GM12875 (cell line): ENCODE measurements around the gene DENND1A.

Experiments
- H3K4me3 ChIP-seq: one replicate; pipeline ENCODE4 v1.5.1; 2011; ENCODE audit warnings: low read depth, low read length, control low read depth
- TF ChIP-seq, protein P1 (sequence below): IDR thresholded peaks from 2 replicates; pipeline ENCODE4 v1.5.1; 2011; ENCODE audit warnings: low read depth, mild to moderate bottlenecking, control low read depth, inconsistent platforms, low read length, moderate library complexity, borderline replicate concordance; ENCODE audit not compliant: insufficient read depth

The DENND1A gene

DNA sequence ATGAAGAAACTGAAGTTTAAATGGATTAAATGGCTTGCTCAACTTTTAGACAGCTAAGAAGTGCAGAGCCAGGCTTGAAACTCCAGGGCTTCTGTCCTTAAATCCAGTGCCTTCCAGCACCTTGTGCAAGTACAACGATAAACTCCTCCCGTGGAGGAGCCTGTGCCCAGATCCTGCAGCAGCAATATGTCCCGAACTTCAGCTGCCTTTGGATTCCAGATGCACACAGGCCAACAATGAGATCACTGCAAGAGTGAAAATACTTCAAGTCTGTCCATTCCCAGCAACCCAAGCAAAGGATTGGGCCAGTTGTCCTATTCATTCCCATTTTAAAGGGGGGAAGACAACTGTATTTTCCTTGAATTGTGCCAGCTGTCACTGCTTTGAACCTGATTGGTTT, 374.3 kb downstream of the DENND1A start:
- H3K4me3 ChIP-seq, result no peak overlapping the region
- TF ChIP-seq, protein P1, sequence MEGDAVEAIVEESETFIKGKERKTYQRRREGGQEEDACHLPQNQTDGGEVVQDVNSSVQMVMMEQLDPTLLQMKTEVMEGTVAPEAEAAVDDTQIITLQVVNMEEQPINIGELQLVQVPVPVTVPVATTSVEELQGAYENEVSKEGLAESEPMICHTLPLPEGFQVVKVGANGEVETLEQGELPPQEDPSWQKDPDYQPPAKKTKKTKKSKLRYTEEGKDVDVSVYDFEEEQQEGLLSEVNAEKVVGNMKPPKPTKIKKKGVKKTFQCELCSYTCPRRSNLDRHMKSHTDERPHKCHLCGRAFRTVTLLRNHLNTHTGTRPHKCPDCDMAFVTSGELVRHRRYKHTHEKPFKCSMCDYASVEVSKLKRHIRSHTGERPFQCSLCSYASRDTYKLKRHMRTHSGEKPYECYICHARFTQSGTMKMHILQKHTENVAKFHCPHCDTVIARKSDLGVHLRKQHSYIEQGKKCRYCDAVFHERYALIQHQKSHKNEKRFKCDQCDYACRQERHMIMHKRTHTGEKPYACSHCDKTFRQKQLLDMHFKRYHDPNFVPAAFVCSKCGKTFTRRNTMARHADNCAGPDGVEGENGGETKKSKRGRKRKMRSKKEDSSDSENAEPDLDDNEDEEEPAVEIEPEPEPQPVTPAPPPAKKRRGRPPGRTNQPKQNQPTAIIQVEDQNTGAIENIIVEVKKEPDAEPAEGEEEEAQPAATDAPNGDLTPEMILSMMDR, result no peak

DNA sequence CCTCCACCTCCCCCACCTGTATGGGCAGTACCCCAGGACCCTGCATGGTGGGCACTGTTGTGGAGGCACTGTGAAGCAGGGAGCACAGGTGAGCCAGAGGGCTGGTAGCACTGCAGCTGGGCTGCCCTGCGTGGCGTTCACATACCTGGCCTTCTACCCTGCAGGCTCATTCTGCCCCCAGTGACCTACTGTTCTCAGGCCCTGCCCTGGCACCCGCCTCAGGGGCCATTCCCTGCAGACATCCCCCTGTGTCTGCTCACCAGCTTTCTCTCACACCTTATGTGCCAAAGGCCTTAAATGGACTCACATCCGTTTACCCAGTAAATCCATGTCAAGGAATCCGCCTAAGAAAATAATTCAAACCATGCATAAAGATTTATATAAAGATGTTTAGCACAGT, 377.4 kb downstream of the DENND1A start:
- TF ChIP-seq, protein P1, result no peak
- H3K4me3 ChIP-seq, result no peak overlapping the region

DNA sequence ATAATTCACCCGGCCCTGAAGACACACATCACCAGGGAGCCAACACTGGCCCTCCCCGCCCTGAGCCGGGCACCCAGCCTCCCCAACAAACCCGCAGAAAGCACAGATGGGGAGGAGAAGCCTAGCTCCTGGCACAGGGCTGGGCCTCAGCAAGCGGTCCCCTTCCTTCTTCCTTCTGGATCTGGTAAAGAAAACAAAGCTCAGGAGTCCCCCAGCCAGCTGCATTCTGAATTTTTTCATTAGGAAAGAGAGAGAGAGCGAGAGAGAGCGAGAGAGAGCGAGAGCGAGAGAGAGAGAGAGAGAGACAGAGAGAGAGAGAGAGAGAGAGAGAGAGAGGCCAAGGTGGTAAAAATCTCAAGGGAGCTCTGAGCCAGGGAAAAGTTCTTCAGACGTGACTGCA, 378.2 kb downstream of the DENND1A start:
- TF ChIP-seq, protein P1, result no peak
- H3K4me3 ChIP-seq, result no peak overlapping the region

DNA sequence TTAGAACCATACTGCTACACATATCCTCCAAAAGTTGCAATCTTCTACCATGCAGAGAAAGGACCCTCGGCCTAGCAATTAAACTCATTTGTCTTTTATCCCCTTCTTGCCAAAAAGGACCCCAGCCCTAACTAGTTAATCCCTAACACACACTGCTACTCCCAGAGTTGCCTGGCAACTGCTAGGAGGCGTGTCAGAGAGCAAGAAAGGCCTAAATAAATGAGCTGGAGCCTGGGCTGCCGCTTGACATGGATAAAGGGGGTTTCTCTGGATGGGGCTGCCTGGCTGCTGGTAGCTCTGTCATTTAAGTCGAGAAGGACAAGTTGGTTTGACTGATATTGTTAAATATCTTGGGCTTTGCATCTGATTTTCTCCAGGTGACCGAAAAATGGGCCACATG, 379.1 kb downstream of the DENND1A start:
- TF ChIP-seq, protein P1, result no peak

DNA sequence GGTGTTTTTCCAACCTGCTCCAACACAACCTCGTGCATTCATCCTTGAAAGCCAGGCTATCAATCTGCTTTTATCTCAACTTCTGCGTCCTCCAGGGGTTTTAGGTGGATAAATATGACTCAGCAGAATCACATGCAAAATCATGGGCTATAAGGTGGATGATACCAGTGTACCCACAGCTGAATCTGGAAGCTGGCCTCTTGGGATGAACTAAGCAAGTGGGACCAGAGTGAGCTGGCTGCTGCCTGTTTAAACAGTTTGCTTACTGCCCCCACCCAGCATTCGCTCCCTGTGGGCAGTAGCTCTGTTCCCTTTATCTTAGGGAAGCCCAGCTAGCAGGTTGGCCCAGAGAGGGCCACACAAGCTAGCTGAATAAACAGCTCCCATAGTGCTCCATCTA, 379.9 kb downstream of the DENND1A start:
- TF ChIP-seq, protein P1, result no peak
- H3K4me3 ChIP-seq, result no peak overlapping the region

More for the DNA sequence above, 379.1 kb downstream of the DENND1A start:
- H3K4me3 ChIP-seq, result no peak overlapping the region

DNA sequence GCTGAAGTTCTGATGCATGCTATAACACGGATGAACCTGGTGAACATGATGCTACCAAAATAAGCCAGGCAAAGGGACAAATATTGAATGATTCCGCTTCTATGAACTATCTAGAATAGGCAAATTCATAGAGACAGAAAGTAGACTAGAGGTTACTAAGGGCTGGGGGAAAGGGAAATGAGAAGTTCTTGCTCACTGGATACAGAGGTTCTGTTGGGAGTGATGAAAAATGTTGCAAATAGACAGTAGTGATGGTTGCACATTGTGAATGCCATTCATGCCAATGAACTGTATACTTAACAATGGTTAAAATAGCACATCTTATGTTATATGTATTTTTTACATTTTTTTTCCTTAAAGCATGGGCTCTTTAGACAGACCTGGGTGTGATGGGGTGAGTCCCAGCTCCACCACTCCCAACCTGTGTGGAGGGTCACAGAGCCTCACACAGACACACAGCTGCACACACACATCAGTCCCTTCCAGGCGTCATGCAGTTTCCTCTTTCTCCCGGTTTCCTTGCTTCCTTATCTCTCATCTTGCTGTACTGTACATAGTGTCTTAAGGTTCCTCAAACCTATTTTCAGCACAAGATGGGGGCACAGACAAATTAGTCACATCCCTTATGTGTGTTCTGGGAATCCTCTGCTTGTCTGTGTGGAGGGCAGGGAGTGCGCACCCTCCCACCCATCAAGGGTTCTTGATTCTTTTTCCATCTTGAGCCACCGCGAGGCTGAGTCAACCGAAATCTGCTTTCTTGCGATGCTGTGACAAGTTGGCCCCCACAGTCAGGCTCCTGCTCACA, 381.0 kb downstream of the DENND1A start:
- H3K4me3 ChIP-seq, result no peak overlapping the region
- TF ChIP-seq, protein P1, result no peak
